GM18526 (cell line): ENCODE measurements around the gene MYH6.

Source experiments
- POLR2A ChIP-seq: IDR thresholded peaks from 3 replicates; pipeline ENCODE4 v1.6.1; 2011; ENCODE audit not compliant: insufficient read length; ENCODE audit errors: extremely low read depth

MYH6 gene

GRCh38 chr14:23347406-23348296 lies 60.4 kb downstream of the MYH6 start:
- no peak for TF ChIP-seq POLR2A

DNA sequence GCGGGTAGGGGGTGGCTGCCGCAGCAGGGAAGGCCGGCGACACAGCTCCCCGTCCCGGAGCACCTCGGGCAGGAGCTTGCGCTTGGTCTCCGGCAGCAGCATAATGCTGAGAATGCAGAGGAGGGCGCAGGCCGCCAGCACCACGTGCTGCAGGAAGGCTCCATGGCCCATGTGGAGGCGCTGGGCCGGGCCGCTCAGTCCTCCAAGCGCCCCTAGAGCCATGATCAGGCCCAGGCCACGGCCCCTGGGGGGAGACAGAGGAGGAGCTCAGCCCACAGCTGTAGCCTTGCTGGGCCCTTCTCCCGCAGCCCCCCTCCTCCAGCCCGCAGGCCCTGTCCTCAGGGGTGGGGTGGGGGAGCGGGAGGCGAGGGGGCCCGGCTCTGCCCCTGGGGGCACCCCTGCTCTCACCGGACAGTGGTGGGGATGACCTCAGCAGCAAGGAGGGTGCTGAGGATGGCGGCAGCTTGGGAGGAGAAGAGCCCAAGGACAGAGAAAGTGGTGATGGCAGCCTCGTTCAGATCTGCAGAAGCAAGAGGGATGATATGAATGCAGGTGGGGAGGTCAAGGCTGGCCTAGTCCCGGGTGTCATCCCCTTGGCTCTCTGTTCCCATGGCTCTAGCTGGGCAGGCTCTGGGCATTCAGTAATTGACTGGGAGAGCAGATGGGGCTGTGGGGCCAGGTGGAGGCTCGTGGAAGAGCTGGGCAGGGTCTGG lies 61.2 kb downstream of the MYH6 start:
- no peak for TF ChIP-seq POLR2A

DNA sequence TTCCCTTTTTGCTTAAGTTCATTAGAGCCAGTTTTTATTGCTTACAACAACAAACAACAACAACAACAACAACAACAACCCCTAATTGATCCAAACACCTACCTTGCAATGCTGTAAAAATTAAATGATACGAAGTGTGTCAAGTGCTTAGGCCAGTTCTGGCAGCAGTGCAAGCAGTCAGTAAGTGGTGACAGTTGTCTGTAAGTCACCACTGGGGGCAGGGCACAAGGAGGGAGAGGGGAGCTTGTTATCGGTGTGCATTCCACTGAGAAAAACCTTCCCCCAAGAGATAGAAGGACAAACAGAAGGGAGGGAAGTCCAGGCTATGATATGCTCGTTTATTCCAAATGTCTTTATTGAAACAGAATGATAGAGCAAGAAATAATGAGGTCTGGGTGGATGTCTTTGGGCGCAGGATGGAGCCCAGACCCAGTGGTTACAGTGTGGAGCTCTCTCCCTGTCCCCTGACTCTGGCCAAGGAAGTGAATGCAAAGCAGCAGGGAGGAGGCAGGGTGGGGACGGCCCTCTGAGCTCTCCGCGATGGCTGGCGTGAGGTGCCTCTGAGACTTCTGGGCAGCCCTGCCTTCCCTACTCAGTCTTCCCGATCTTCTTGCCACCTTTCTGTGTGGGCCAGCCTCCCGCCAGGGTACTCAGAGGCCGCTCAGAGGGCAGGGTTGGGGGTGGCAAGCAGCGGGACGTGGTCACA lies 61.9 kb downstream of the MYH6 start:
- TF ChIP-seq POLR2A, result no peak

GRCh38 chr14:23344481-23344880 lies 63.6 kb downstream of the MYH6 start:
- no peak for TF ChIP-seq POLR2A

GRCh38 chr14:23339506-23340268 lies 68.4 kb downstream of the MYH6 start:
- TF ChIP-seq POLR2A, result no peak

GRCh38 chr14:23335623-23336022 lies 72.5 kb downstream of the MYH6 start:
- TF ChIP-seq POLR2A, result no peak
